ENCODE data around the gene ESYT2.

ESYT2 gene

GRCh38 chr7:158731761-158732160 is 97.5 kb downstream of the ESYT2 start:
- H3K36me3 ChIP-seq (replicated peaks; ENCODE audit: insufficient read depth, low read length): no peaks in the 10 kb centered on the region
- no peaks in the 10 kb centered on the region for H3F3A ChIP-seq (ENCODE audit: insufficient read depth, low read length)
- TF ChIP-seq CTCF (IDR thresholded peaks at IDR 0.05; ENCODE audit: low read length) (no peak), EZH2 (optimal IDR thresholded peaks at IDR 0.05; ENCODE audit: low read depth, low read length) (no peak), EZH2phosphoT487 (IDR thresholded peaks at IDR 0.05; ENCODE audit: low read length) (no peak)
- H4K20me1 ChIP-seq (ENCODE audit: insufficient read depth, low read length): no peaks in the 10 kb centered on the region
- H3K4me1 ChIP-seq (ENCODE audit: low read length): no peaks in the 10 kb centered on the region
- no peak overlapping the region for H3K4me3 ChIP-seq (ENCODE audit: low read length)
- no peak overlapping the region for H3K9ac ChIP-seq (ENCODE audit: low read length)
- H2AFZ ChIP-seq (ENCODE audit: low read length): no peak overlapping the region
- DNase-seq: no peak
- H3K9me3 ChIP-seq (replicated peaks; ENCODE audit: insufficient read depth, low read length): no peaks in the 10 kb centered on the region
- no peak overlapping the region for H3K4me2 ChIP-seq (ENCODE audit: low read depth, low read length)
- no peaks in the 10 kb centered on the region for H3K79me2 ChIP-seq (ENCODE audit: low read length)
- H3K9me2 ChIP-seq (replicated peaks; ENCODE audit: insufficient read depth, low read length): no peaks in the 10 kb centered on the region
- H3K27me3 ChIP-seq (replicated peaks; ENCODE audit: insufficient read depth, low read length): no peaks in the 10 kb centered on the region
- H3K27ac ChIP-seq (ENCODE audit: low read length): no peak overlapping the region

GRCh38 chr7:158730383-158731346 is 98.6 kb downstream of the ESYT2 start:
- Histone ChIP-seq H3K36me3 (replicated peaks; ENCODE audit: insufficient read depth, low read length) (no peaks in the 10 kb centered on the region), H4K20me1 (ENCODE audit: insufficient read depth, low read length) (no peaks in the 10 kb centered on the region), H3K4me3 (ENCODE audit: low read length) (no peak overlapping the region), H3K27me3 (replicated peaks; ENCODE audit: insufficient read depth, low read length) (no peaks in the 10 kb centered on the region), H3K27ac (ENCODE audit: low read length) (no peak overlapping the region), H3K9me2 (replicated peaks; ENCODE audit: insufficient read depth, low read length) (no peaks in the 10 kb centered on the region), H3K9ac (ENCODE audit: low read length) (no peak overlapping the region), H3K4me2 (ENCODE audit: low read depth, low read length) (no peak overlapping the region), H2AFZ (ENCODE audit: low read length) (no peak overlapping the region), H3K9me3 (replicated peaks; ENCODE audit: insufficient read depth, low read length) (no peaks in the 10 kb centered on the region), H3K79me2 (ENCODE audit: low read length) (no peaks in the 10 kb centered on the region), H3F3A (ENCODE audit: insufficient read depth, low read length) (no peaks in the 10 kb centered on the region), H3K4me1 (ENCODE audit: low read length) (no peaks in the 10 kb centered on the region)
- no peak for DNase-seq
- TF ChIP-seq CTCF (IDR thresholded peaks at IDR 0.05; ENCODE audit: low read length) (no peak), EZH2 (optimal IDR thresholded peaks at IDR 0.05; ENCODE audit: low read depth, low read length) (no peak), EZH2phosphoT487 (IDR thresholded peaks at IDR 0.05; ENCODE audit: low read length) (no peak)

- TF ChIP-seq CTCF (IDR thresholded peaks at IDR 0.05; ENCODE audit: low read length): no peak
- no peak for TF ChIP-seq EZH2phosphoT487 (IDR thresholded peaks at IDR 0.05; ENCODE audit: low read length)
- TF ChIP-seq EZH2 (optimal IDR thresholded peaks at IDR 0.05; ENCODE audit: low read depth, low read length): no peak
- Histone ChIP-seq H3K27me3 (replicated peaks; ENCODE audit: insufficient read depth, low read length) (no peaks in the 10 kb centered on the region), H3F3A (ENCODE audit: insufficient read depth, low read length) (no peaks in the 10 kb centered on the region), H3K4me3 (ENCODE audit: low read length) (no peak overlapping the region), H3K79me2 (ENCODE audit: low read length) (no peaks in the 10 kb centered on the region), H3K9me2 (replicated peaks; ENCODE audit: insufficient read depth, low read length) (no peaks in the 10 kb centered on the region), H2AFZ (ENCODE audit: low read length) (no peak overlapping the region), H3K27ac (ENCODE audit: low read length) (no peak overlapping the region), H4K20me1 (ENCODE audit: insufficient read depth, low read length) (no peaks in the 10 kb centered on the region), H3K4me2 (ENCODE audit: low read depth, low read length) (no peak overlapping the region), H3K9ac (ENCODE audit: low read length) (no peak overlapping the region), H3K36me3 (replicated peaks; ENCODE audit: insufficient read depth, low read length) (no peaks in the 10 kb centered on the region), H3K4me1 (ENCODE audit: low read length) (no peaks in the 10 kb centered on the region), H3K9me3 (replicated peaks; ENCODE audit: insufficient read depth, low read length) (no peaks in the 10 kb centered on the region)
- DNase-seq: no peak
These were observed 99.5 kb downstream of the ESYT2 start for GRCh38 chr7:158729646-158730382.
